SHP77 treated with DMSO at 0.1 percent for 48 hours (cell line): ENCODE measurements around the gene GAL3ST2.

Source experiments
- DNase-seq: peaks from one replicate; lab custom pipeline; 2025; lab: John Stamatoyannopoulos, UW

The GAL3ST2 gene

DNA sequence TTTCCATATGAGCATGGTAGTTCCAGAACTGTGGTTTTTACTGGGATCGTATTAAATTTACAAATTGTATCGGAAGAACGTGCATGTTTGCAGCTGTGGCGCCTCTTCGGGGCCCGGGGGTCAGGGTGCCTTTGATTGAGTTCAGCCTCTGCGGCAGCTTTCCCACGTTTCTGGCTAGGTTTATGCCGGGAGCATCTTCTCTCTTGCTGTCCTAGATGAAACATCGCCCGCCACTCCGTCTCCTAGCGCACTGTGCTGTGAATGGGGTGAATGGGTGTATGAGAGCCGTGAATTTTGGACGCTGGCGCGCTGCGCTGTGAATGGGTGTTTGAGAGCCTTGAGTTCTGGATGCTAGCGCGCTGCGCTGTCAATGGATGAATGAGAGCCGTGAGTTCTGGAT lies 69.8 kb downstream of the GAL3ST2 start:
- DNase-seq, result no peak

DNA sequence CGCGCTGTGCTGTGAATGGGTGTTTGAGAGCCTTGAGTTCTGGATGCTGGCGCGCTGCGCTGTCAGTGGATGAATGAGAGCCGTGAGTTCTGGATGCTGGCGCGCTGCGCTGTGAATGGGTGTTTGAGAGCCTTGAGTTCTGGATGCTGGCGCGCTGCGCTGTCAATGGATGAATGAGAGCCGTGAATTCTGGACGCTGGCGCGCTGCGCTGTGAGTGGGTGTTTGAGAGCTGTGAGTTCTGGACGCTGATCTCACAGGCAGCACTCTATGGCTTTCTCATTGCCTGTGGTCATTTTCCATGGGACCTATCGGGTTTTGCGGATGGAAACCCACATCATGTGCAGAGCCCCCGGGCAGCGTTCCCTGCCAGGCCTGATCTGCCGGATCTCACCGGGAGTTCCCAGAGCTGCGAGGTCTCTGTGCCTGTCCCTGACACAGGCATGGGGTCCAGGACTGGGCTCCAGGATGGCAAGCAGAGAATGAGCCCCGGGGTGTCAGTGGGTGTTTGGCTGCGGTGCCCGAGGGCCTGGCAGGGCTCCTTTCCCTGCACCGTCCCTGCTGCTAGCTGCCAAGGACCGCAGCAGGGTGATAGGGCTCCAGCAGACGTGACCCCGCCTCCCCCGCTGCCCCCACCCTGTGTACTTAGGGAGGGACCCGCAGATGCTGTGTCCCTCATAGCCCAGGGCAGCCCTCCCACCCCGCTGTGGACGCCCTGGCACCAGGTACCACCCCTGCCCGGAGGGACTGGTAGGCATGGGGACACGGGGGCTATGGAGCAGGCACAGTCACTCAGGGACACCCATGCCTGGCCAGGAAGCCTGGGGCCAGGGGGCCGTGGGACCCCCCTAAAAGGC lies 72.4 kb downstream of the GAL3ST2 start:
- no peak for DNase-seq

DNA sequence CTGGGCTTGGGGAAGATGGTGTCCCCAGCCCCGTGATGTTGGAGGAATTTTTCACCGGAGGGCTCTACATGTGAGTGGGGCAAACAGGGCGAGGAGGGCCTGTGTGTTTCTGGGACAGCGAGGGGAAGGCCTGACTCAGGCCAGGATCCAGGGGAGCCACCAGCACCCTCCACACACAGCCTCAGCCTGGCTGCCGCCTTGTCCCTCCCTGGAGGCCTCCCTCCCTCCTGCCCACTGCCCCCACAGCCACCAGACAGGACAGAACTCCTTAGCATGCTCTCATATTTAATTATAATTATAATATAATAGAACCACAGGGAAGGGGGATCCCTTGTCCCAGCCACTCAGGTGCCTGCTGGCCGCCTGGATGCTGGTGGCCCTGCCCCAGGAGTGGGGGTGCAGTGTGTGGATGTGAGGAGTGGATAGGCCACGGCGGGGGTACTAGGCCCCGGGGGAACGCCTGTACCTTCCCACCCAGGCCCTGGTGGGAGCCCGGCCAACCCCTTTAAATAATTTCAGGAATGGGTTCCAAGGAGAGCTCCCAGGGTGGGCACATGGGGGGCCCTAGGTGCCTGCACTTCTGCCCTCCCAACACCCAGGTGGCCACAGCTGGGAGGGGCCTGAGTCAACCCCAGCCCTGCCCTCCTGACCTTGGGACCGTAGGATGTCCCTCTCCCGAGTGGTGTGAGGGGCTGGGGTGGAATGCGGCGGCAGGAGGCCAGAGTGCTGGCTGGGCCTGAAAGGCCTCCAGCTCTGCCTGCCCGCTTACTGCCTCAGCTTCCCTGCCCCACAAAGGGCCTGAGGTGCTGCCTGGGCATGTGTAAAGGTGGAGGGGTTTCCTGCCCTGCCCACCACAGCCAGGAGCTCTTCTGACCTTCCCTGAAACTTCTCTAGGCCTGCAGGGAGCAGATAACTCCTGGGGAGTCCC lies 73.3 kb downstream of the GAL3ST2 start:
- no peak for DNase-seq

DNA sequence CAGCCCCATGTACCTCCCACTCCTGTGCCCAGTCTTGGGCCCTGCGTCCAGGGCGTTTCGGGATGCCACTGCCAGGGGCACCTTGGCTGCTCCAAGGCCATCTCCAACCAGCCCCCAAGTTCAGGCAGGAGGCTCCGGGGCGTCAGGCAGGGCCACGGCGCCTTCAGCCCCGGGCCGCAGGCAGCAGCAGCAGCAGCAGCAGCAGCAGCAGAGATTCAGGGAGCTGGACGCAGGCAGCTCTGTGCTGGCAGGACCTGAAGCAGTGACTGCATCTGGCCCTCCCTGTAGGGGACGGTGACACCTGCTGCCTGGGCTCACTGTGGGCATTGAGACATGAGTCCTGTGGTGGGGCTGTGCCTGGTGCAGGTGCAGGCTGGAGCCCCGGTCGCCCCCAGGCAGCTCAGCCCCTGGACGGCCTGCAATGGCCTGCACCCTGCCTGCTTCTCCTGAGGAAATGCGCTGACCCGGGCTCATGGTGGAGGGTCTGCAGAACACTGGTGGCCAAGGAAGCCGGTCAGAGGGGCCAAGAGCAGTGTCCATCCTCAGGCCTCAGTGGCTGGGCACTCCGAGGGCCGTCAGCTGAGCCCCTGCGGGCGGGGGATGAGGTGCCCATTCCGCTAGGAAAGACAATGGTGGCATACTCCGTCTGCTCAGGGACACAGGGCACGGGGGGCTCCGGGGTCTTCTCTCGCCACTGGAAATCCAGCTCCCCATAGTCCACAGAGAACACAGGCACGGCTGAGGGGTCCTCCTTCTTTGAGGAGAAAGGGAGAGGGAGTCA lies 74.1 kb downstream of the GAL3ST2 start:
- no peak for DNase-seq

DNA sequence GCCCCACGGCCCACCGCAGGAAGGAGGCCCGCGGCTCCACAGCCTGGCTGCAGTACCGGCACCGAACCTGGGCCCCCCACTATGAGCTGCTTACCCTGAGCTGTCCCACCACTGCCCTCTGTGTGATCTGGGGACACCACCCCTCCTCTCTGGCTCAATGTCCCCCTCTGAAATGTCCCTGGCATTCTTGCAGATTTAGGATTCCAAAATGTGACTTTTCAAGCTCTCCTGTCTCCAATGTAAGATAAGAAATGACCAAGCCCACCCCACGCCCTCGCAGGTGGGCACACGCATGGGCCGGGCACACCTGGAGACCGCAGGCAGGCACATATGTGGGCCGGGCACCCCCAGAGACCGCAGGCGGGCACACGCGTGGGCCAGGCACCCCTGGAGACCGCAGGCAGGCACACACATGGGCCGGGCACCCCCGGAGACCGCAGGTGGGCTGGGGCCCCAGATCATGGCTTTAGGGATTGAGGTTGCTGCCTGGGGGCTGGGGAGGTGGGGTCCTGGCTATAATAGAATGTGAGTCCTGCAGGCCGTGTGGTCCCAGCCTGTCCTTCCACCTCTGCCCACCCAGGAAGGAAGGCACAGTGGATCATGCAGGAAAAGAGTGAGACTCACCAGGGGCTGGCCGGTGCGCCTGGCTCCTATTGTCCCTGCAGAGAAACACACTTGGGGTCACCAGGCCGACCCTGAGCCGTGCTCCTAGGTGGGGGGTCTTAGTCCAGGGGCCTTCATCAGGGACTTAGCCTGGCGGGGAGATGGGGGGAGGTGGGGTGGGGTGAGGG lies 74.9 kb downstream of the GAL3ST2 start:
- DNase-seq, result no peak

DNA sequence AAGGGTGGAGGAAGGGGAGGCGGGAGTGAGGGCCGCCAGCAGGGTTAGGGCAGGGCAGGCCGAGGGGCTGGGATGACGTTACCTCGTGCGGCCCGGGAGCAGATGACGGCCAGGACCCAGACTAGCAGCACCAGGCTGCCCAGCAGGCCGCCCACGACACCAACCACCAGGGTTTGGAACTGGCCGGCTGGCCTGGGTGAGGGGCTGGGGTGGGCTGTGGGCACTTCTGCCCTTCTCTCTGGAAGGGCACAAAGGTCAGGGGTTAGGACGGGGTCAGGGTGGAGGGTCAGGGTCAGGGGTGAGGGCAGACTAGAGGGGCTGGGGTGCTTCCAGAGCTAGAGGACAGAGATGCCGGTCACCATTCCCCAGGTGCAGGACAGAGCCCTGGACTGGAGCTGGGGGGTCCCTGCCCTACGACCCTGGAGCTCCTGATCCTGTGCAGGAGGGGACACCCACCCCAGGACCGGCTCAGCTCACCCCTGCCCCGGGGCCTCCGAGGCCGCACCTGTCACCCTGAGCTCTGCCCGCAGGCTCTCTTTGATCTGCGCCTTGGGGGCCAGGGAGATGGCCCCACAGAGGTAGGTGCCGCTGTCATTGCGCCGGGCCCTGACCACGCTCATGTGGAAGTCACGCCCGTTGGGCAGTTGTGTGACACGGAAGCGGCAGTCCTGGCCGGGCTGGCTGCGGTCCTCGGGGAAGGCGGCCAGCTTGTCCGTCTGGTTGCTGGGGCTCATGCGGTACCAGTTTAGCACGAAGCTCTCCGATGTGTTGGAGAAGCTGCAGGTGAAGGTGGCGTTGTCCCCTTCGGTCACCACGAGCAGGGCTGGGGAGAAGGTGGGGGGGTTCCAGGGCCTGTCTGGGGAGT lies 75.7 kb downstream of the GAL3ST2 start:
- no peak for DNase-seq

DNA sequence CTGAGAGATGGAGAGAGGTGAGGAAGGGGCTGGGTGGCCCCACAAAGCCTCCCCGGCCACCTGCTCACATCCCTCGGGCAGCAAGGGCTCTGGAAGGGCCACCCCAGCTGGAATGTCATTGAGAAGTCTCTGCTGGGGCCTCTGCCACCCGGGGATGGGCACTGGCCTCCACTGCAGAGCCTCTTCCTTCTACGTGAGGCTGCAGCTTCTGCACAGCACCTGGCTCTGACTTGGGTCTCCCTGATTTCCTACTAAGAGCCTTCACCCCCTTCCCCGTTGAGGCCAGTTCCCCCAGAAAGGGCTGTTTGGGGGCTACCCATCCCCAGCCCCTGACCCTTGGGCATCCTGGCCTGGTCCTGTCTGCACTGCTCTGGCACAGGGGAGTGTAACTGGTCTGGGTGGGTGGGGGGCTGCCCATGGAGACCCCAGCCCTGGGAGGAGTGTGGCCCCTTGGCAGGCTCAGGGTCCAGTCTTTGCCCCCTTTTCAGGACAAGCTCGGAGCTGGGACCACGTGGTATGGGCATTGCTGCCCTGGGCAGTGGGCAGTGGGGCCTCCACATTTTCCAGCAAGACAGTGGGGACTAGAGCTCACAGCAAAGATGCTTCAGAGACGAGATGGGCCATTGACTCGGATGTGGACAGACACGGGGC lies 76.5 kb downstream of the GAL3ST2 start:
- DNase-seq, result no peak
